Suprapubic skin (tissue), 4 donors: Measurements from ENCODE around the gene PRLR. TPM values are rescaled to one million over a fixed set of nuclear protein-coding genes. Genes with fewer than 3 reads are reported as not detected.

Source experiments
- DNase-seq, 2 donors: peaks; one replicate each; pipeline ENCODE4 v3.0.0-alpha.2; 2019; ENCODE audit warnings: low spot score in 2 of 2
- H3K27ac ChIP-seq: fragments of 200-600 bp; sonication (generic); one replicate; pipeline ENCODE4 v1.5.1; 2019
- H3K27me3 ChIP-seq: fragments of 200-600 bp; sonication (generic); one replicate; pipeline ENCODE4 v1.5.1; 2019
- H3K36me3 ChIP-seq: fragments of 200-600 bp; sonication (generic); one replicate; pipeline ENCODE4 v1.5.1; 2019
- H3K4me1 ChIP-seq: fragments of 200-600 bp; sonication (generic); one replicate; pipeline ENCODE4 v1.5.1; 2019
- H3K4me3 ChIP-seq: fragments of 200-600 bp; sonication (generic); one replicate; pipeline ENCODE4 v1.5.1; 2019; ENCODE audit warnings: mild to moderate bottlenecking
- H3K9me3 ChIP-seq: fragments of 200-600 bp; sonication (generic); one replicate; pipeline ENCODE4 v1.5.1; 2019
- CTCF ChIP-seq, 2 donors: fragments of 200-600 bp in 1 of 2; fragments of 450-650 bp in 1 of 2; sonication (generic) in 1 of 2; IDR thresholded peaks; one replicate each; pipeline ENCODE4 v1.5.1; 2016 to 2019; ENCODE audit warnings: antibody characterized with exemption in 2 of 2, mild to moderate bottlenecking in 1 of 2, moderate library complexity in 1 of 2
- EP300 ChIP-seq: sonication (generic); formaldehyde crosslinking; IDR thresholded peaks from one replicate; pipeline ENCODE4 v1.6.1; 2017; ENCODE audit warnings: antibody characterized with exemption
- POLR2A ChIP-seq, 2 donors: fragments of 450-650 bp; IDR thresholded peaks; one replicate each; pipeline ENCODE4 v1.6.1; 2017; ENCODE audit warnings: antibody characterized with exemption in 2 of 2, mild to moderate bottlenecking in 2 of 2, moderate library complexity in 2 of 2
- POLR2AphosphoS5 ChIP-seq, 3 donors: sonication (generic); formaldehyde crosslinking; IDR thresholded peaks; one replicate each; pipeline ENCODE4 v1.6.1; 2017; ENCODE audit warnings: antibody characterized with exemption in 3 of 3
- WGBS: methylation state at CpG from one replicate; pipeline ENCODE4 v1.1.5; 2018; 5-methylcytosine and 5-hydroxymethylcytosine counted together
- total RNA-seq, 4 donors: library from RNA; depleted of rRNA; stranded (reverse); fragments of >200 nt; gene quantifications; one replicate each; pipeline ENCODE4 v1.1.0, GENCODE V29; 2016

PRLR gene
- total RNA-seq, 4 donors from 2014 or later, result 8.0 to 18.7 (median 17.6) TPM

- Histone ChIP-seq H3K4me3 (no peak overlapping the region), H3K27ac (no peak overlapping the region), H3K9me3 (no peaks in the 10 kb centered on the region), H3K27me3 (no peaks in the 10 kb centered on the region), H3K36me3 (no peaks in the 10 kb centered on the region), H3K4me1 (peaks cover 16% of the 10 kb centered on the region)
- no peak for DNase-seq
- TF ChIP-seq CTCF (IDR thresholded peaks at IDR 0.05), result no peak
- no peak for TF ChIP-seq POLR2AphosphoS5 (IDR thresholded peaks at IDR 0.05)
- TF ChIP-seq POLR2A (IDR thresholded peaks at IDR 0.05), result no peak
- no peak for TF ChIP-seq EP300
- 43% methylated on average over 3 of the region's 3 CpGs for WGBS
Measured at GRCh38 chr5:35087991-35088390, 142.3 kb downstream of the PRLR start.

GRCh38 chr5:35083150-35083549 is 147.1 kb downstream of the PRLR start:
- Histone ChIP-seq H3K27me3 (no peaks in the 10 kb centered on the region), H3K4me3 (no peak overlapping the region), H3K27ac (no peak overlapping the region), H3K9me3 (no peaks in the 10 kb centered on the region), H3K36me3 (no peaks in the 10 kb centered on the region), H3K4me1 (peaks cover 5% of the 10 kb centered on the region)
- 94% methylated on average over 3 of the region's 3 CpGs for WGBS
- no peak for DNase-seq
- TF ChIP-seq POLR2A (IDR thresholded peaks at IDR 0.05) (no peak), CTCF (IDR thresholded peaks at IDR 0.05) (no peak), EP300 (no peak), POLR2AphosphoS5 (IDR thresholded peaks at IDR 0.05) (no peak)

- Histone ChIP-seq H3K4me1 (no peaks in the 10 kb centered on the region), H3K27ac (no peak overlapping the region), H3K36me3 (no peaks in the 10 kb centered on the region), H3K27me3 (no peaks in the 10 kb centered on the region), H3K4me3 (no peak overlapping the region), H3K9me3 (no peaks in the 10 kb centered on the region)
- no peak for DNase-seq
- TF ChIP-seq POLR2AphosphoS5 (IDR thresholded peaks at IDR 0.05) (no peak), POLR2A (IDR thresholded peaks at IDR 0.05) (no peak), CTCF (IDR thresholded peaks at IDR 0.05) (no peak), EP300 (no peak)
- WGBS, result 92% methylated on average over 3 of the region's 3 CpGs
Measured at GRCh38 chr5:35082530-35082929, 147.8 kb downstream of the PRLR start.

GRCh38 chr5:35081134-35081533 is 149.2 kb downstream of the PRLR start:
- no peaks in the 10 kb centered on the region for H3K36me3 ChIP-seq
- no peaks in the 10 kb centered on the region for H3K4me1 ChIP-seq
- no peak for TF ChIP-seq CTCF (IDR thresholded peaks at IDR 0.05)
- no peak for TF ChIP-seq POLR2A (IDR thresholded peaks at IDR 0.05)
- no peak for TF ChIP-seq POLR2AphosphoS5 (IDR thresholded peaks at IDR 0.05)
- no peak for TF ChIP-seq EP300
- no peak overlapping the region for H3K4me3 ChIP-seq
- no peak for DNase-seq
- H3K27me3 ChIP-seq, result no peaks in the 10 kb centered on the region
- 74% methylated on average over 6 of the region's 6 CpGs for WGBS
- H3K27ac ChIP-seq, result no peak overlapping the region
- H3K9me3 ChIP-seq, result no peaks in the 10 kb centered on the region

- no peak for DNase-seq
- no peak for TF ChIP-seq POLR2AphosphoS5 (IDR thresholded peaks at IDR 0.05)
- no peak for TF ChIP-seq CTCF (IDR thresholded peaks at IDR 0.05)
- TF ChIP-seq POLR2A (IDR thresholded peaks at IDR 0.05), result no peak
- TF ChIP-seq EP300, result no peak
- Histone ChIP-seq H3K27me3 (no peaks in the 10 kb centered on the region), H3K27ac (no peak overlapping the region), H3K4me3 (no peak overlapping the region), H3K4me1 (no peaks in the 10 kb centered on the region), H3K36me3 (peaks cover 3% of the 10 kb centered on the region), H3K9me3 (no peaks in the 10 kb centered on the region)
- WGBS, result 77% methylated on average over 4 of the region's 4 CpGs
Measured at GRCh38 chr5:35073160-35073559, 157.1 kb downstream of the PRLR start.
